ENCODE data around the gene GRK5.
"Not testable (repeated sequence)": the region's sequence is repeated elsewhere in the genome, so short reads cannot be mapped to it uniquely, and the experiment has no call there.

The GRK5 gene

DNA sequence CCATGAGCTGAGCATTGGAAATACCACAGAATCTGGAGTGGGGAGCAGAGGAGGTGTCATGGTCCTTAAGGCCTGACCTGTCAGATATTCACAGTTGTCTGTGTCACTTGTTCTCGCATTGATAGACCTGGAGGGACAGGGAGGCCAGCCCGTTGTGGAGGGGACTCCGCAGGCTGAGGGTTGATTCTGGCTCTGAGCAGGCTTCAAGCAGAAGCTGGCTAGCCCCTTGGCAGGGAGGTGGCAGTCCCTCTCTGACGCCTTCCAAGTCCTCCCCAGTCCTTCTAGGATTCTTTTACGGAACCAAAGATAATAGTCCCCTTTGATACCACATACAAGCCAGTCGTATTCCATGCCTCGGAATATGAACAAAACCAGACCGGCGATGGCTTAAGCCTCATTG is 65.4 kb downstream of the GRK5 start:
- no peak for DNase-seq

GRCh38 chr10:119273413-119273812 is 66.0 kb downstream of the GRK5 start:
- no peak for DNase-seq

- no peak for DNase-seq
Observed at GRCh38 chr10:119274519-119275045, 67.2 kb downstream of the GRK5 start.

- no peak for DNase-seq
Observed at GRCh38 chr10:119275085-119275484, 67.7 kb downstream of the GRK5 start.

GRCh38 chr10:119276194-119276593 is 68.8 kb downstream of the GRK5 start:
- not testable (repeated sequence) for DNase-seq

DNA sequence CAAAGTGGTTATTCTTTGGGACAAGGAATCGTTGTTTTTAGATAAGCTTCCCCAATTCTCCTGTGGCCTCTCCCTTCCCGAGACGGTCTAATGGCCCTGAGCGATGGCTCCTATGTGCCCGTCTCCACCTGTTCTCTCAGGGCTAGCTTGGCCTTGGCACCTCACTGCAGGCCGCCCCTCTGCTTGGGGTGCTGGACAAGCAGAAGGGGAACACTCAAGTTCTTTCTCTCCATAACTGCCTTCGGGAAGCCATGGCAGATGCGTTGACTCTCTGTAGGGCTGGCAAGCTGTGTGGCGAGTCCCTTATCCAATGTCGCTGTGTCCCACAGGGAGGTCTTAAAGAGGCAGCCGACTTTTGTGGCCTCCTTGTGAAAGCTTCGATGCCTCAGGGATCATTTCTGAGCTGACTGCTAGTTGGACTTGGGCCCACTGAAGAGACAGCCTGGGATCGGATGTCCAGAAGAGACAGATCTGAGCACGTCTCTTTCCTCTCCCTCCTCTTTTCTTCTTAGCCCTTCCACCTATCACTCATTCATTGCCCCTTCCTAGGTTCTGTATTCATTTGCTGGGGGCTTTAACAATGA is 70.8 kb downstream of the GRK5 start:
- no peak for DNase-seq

GRCh38 chr10:119279441-119279840 is 72.1 kb downstream of the GRK5 start:
- DNase-seq = no peak

DNA sequence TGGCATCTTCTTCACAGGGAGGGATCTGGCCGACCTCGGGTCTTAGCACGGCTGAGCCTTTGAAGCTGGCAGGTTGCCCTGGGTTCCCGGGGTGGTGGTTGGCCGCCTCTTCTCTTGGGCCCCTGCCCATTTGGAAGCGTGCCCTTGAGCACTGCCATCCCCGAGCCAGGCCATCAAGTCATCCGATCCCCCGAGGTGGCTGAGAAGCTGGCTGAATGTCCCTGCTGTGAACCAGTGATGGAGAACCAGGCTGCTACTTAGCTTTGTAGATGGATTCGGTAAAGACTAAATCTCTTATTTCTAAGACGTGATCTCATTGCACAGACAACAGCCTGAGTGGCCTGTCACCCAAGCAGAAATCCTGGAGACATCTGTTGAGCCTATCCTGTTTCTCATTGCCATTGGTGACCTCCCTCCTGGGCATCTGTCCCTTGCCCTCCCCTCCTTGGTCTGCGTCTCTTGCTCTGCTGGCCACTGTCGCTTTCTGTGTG is 74.3 kb downstream of the GRK5 start:
- DNase-seq = peak in 51 of 58 donors; percentile 8 to 96 (median 47)

- no peak for DNase-seq
Observed at GRCh38 chr10:119282446-119282845, 75.1 kb downstream of the GRK5 start.

GRCh38 chr10:119283387-119283786 is 76.0 kb downstream of the GRK5 start:
- no peak for DNase-seq

DNA sequence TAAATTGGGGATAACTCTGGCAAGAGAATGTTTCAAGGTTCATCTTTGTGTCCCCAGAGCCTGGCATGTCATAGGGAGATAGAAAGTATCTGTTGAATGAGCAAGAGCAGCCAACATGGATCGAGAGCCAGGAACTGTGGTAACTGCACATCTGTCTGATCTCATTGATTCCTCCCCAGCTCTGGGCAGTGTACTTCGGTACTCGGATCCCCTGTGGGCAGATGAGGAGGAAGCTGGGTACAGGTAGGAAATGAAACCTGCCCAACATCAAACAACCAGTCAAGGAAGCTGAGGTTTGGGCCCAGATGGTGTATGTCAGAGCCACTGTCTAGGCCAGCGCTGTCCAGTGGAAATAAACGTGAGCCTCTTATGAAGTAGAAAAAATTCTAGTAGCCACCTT is 76.4 kb downstream of the GRK5 start:
- DNase-seq = no peak

- no peak for DNase-seq
Observed at GRCh38 chr10:119284679-119285096, 77.3 kb downstream of the GRK5 start.

DNA sequence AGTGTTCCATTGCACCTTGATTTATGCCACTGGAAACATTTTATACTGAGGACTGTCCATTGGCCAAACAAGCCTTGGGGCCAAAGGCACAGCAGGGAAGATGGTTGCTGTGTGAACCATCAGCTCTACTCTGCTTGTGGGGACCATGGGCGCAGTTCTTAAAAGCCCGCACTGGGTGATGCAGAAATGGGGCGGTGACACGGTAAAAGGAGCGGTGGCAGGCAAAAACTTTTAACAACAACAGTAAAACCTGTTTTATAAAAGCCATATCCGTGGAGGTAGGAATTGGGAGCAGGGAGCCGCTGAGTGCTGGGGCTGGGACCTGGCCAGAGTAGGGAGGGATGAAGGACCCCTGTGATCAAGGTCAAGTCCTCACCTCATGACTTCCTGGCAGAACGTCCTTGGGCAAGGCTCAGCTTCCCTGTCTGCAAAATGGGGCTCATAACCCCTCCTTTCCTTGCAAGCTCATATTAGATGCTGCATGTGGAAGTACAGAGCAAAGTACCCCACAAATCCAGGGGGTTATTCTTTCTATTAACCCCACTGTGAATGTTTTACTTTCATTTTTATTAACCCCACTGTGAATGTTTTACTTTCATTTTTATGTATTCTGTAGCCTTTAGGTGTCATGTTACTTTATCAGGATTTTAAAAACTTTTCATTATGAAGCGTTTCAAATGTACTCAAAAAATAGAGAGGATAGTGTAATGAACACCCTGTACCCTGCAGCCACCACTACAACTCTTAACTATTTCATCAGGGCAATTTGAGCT is 78.3 kb downstream of the GRK5 start:
- no peak for DNase-seq

DNA sequence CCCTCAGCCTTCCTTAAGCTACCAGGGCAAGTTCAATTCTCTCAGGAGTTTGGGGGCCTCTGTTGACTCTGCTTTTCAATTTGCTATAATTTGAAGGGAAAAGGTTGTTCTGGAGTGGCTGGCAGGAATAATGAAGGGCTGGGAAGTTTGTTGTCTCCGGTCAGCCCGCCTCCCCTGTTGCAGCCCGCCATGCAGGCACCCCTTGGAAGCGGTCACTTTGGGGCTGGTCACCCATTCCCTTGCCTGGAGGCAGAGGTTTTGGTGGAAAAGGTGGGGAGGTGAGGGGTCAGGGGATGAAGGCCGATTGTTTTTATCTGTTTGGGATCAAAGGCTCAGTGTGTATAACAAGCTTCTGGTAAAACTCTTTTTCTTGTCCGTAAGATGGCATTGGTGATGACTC is 79.1 kb downstream of the GRK5 start:
- DNase-seq = no peak

GRCh38 chr10:119286983-119287633 is 79.7 kb downstream of the GRK5 start:
- no peak for DNase-seq

GRCh38 chr10:119288574-119289001 is 81.2 kb downstream of the GRK5 start:
- DNase-seq = no peak

DNA sequence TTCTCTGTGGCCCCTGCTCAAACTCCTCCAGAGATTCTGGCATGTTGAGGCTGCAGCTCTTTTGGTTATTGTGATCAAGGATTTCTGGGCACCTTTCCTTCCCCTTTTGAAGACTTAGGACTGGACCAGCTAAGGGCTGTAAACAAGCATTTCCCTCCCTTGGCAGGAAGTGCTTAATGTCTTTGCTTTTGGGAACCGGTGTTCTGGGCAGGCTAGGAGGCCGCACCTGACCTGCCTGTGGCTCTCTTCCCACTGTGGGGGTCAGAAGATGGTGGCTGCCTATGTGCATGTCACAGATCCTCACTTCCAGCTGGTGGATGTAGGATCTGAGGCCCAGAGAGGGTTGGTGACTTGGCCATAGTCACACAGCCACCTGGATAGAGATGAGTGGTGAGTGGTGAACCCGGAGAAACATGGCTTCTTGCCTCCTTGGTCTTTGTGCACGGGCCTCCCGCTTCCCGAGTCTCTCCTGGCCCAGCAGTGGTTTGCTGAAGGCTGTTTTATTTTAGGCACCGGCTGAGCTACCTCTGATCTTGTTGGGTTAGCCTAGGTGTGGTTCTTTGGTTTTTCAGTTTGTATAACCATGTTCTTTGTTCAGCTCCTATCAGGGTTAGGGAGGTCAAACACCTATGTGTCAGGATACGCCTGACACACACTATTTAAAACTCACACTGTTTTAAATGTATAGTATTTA is 82.0 kb downstream of the GRK5 start:
- DNase-seq = peak in 9 of 58 donors; percentile 4 to 47 (median 16)

GRCh38 chr10:119290301-119291048 is 83.1 kb downstream of the GRK5 start:
- DNase-seq = no peak

DNA sequence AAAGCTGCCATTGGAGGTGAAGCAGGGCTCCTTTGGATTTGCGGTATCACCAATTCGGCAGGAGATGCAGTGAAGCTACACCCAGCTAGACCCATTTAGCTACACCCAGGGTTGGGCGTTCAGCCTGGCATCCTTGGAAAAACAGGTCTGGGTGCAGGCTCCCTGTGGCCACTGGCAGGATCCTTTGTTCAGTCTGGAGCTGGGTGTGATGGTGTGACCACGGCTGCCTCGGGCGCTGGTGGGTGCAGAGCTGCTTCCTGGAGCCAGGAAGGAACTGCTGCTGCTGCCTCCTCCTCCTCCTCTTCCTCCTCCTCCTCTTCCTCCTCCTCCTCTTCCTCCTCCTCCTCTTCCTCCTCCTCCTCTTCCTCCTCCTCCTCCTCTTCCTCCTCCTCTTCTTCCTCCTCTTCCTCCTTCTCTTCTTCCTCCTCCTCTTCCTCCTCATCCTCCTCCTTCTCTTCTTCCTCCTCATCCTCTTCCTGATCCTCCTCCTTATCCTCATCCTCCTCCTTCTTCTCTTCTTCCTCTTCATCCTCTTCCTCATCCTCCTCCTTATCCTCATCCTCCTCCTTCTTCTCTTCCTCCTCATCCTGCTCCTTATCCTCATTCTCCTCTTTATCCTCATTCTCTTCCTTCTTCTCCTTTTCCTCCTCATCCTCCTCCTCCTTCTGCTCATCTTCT is 84.0 kb downstream of the GRK5 start:
- no peak for DNase-seq

Data from anterior cingulate cortex (tissue), 58 donors.